Keratinocyte (primary cell): ENCODE data around the gene SRSF4. TPM values are rescaled to one million over a fixed set of nuclear protein-coding genes. Genes with fewer than 3 reads are reported as not detected.

Experiments used
- DNase-seq: peaks from one replicate; pipeline ENCODE4 v3.0.0-alpha.2; 2011; ENCODE audit warnings: low read depth, missing footprints, low spot score
- FAIRE-seq: peaks from 2 replicates; lab custom pipeline; 2011; peaks lifted over from hg19 to GRCh38; lab: Jason Lieb, UNC
- H2AFZ ChIP-seq: 2 replicates; pipeline ENCODE4 v1.6.0; 2012; ENCODE audit warnings: low read length, control low read depth, inconsistent platforms; ENCODE audit not compliant: control insufficient read depth
- H3K27ac ChIP-seq: 2 replicates; pipeline ENCODE4 v1.5.1; 2011; ENCODE audit warnings: low read length; ENCODE audit not compliant: control insufficient read depth, insufficient read depth
- H3K27me3 ChIP-seq: 3 replicates; pipeline ENCODE4 v1.6.0; 2011; ENCODE audit warnings: low read length; ENCODE audit not compliant: control insufficient read depth, insufficient read depth; ENCODE audit errors: extremely low read depth
- H3K36me3 ChIP-seq, 2 experiments: 2 replicates in 1 of 2; 3 replicates in 1 of 2; pipeline ENCODE4 v1.5.1; 2011; ENCODE audit warnings: low read length in 2 of 2, mild to moderate bottlenecking in 1 of 2; ENCODE audit not compliant: control insufficient read depth in 2 of 2, insufficient read depth in 2 of 2; ENCODE audit errors: extremely low read depth in 1 of 2
- H3K4me1 ChIP-seq: 3 replicates; pipeline ENCODE4 v1.5.1; 2011; ENCODE audit warnings: low read length; ENCODE audit not compliant: control insufficient read depth, insufficient read depth; ENCODE audit errors: extremely low read depth
- H3K4me2 ChIP-seq: 3 replicates; pipeline ENCODE4 v1.6.0; 2011; ENCODE audit warnings: low read depth, low read length; ENCODE audit not compliant: control insufficient read depth, insufficient read depth; ENCODE audit errors: extremely low read depth
- H3K4me3 ChIP-seq, 3 experiments: fragments of 200-600 bp in 1 of 3; sonication (generic) in 1 of 3; 2 replicates in 2 of 3; 3 replicates in 1 of 3; pipeline ENCODE4 v1.5.1; 2011 to 2016; ENCODE audit warnings: low read length in 3 of 3, mild to moderate bottlenecking in 3 of 3, control low read depth in 2 of 3, inconsistent platforms in 1 of 3, low read depth in 1 of 3, mixed read lengths in 1 of 3, mixed run types in 1 of 3, moderate library complexity in 1 of 3; ENCODE audit not compliant: control insufficient read depth in 2 of 3, insufficient read depth in 2 of 3; ENCODE audit errors: extremely low read depth in 1 of 3
- H3K79me2 ChIP-seq: 2 replicates; pipeline ENCODE4 v1.6.0; 2012; ENCODE audit warnings: low read length; ENCODE audit not compliant: control insufficient read depth, insufficient read depth
- H3K9ac ChIP-seq: 3 replicates; pipeline ENCODE4 v1.6.0; 2011; ENCODE audit warnings: low read length; ENCODE audit not compliant: control insufficient read depth, insufficient read depth; ENCODE audit errors: extremely low read depth
- H3K9me1 ChIP-seq: 3 replicates; pipeline ENCODE4 v1.6.0; 2011; ENCODE audit warnings: low read length; ENCODE audit not compliant: control insufficient read depth, insufficient read depth; ENCODE audit errors: extremely low read depth
- H3K9me3 ChIP-seq: 2 replicates; pipeline ENCODE4 v1.5.1; 2012; ENCODE audit warnings: low read depth, low read length; ENCODE audit not compliant: control insufficient read depth
- H4K20me1 ChIP-seq: 3 replicates; pipeline ENCODE4 v1.6.0; 2011; ENCODE audit warnings: low read length; ENCODE audit not compliant: control insufficient read depth, insufficient read depth; ENCODE audit errors: extremely low read depth
- CTCF ChIP-seq, 3 experiments: IDR thresholded peaks in 1 of 3; conservative IDR thresholded peaks in 1 of 3; optimal IDR thresholded peaks in 1 of 3; 2 replicates in 2 of 3; 3 replicates in 1 of 3; pipeline versions ENCODE3 to v1.5.1; 2011; ENCODE audit warnings: low read length in 3 of 3, mild to moderate bottlenecking in 3 of 3, moderate library complexity in 2 of 3, control low read depth in 1 of 3, inconsistent platforms in 1 of 3; ENCODE audit not compliant: insufficient read depth in 2 of 3; ENCODE audit errors: extremely low read depth in 1 of 3
- EZH2 ChIP-seq: IDR thresholded peaks from one replicate; pipeline ENCODE4 v1.6.1; 2012; ENCODE audit warnings: inconsistent platforms, mild to moderate bottlenecking, low read length, moderate library complexity
- dilution Hi-C: fragments of 300-500 bp; cut with MboI; formaldehyde crosslinking; loops from one replicate; pipeline ENCODE4 v1.7.0; 2020; ENCODE audit warnings: low sequenced_read_pairs; ENCODE audit not compliant: extremely low pct_ligation_motif_present
- polyA plus RNA-seq, 5 experiments: library from polyadenylated mRNA; depleted of rRNA in 3 of 5; stranded (reverse) in 3 of 5; stranded (forward) in 1 of 5; unstranded in 1 of 5; fragments of >200 nt; gene quantifications; 1 replicate in 1 of 5; 2 replicates in 3 of 5; 3 replicates in 1 of 5; pipeline versions ENCODE4 v1.2.1 to v1.2.3, GENCODE V29; 2011 to 2012; ENCODE audit warnings: missing spikeins in 2 of 5, low read depth in 1 of 5, low replicate concordance in 1 of 5

SRSF4 gene
- polyA plus RNA-seq, 1 donor (not counting 4 experiments of a cell fraction or from before 2014, with no cell fraction given) = 51.0 TPM

- no peaks in the 10 kb centered on the region for H4K20me1 ChIP-seq
- no peaks in the 10 kb centered on the region for H3K27me3 ChIP-seq
- H3K27ac ChIP-seq = no peak overlapping the region
- H3K79me2 ChIP-seq = no peaks in the 10 kb centered on the region
- peaks cover 11% of the 10 kb centered on the region in 2 experiments for H3K36me3 ChIP-seq
- H3K9me3 ChIP-seq = no peaks in the 10 kb centered on the region
- dilution Hi-C loops = no loop called here
- no peak overlapping the region for H3K4me3 ChIP-seq
- no peak overlapping the region for H3K4me2 ChIP-seq
- no peak overlapping the region for H3K9ac ChIP-seq
- no peak for DNase-seq
- FAIRE-seq = no peak
- H3K9me1 ChIP-seq = no peaks in the 10 kb centered on the region
- peaks cover 15% of the 10 kb centered on the region for H3K4me1 ChIP-seq
- TF ChIP-seq EZH2 (no peak), CTCF (optimal IDR thresholded peaks at IDR 0.05 in 1 of 3, IDR thresholded peaks at IDR 0.05 in 1 of 3, conservative IDR thresholded peaks at IDR 0.05 in 1 of 3; ENCODE audit: extremely low read depth in 1 of 3, insufficient read depth in 2 of 3, low read length in 3 of 3) (no peak)
- no peak overlapping the region for H2AFZ ChIP-seq
These were observed 12.3 kb upstream of the SRSF4 start for GRCh38 chr1:29193879-29194455.

DNA sequence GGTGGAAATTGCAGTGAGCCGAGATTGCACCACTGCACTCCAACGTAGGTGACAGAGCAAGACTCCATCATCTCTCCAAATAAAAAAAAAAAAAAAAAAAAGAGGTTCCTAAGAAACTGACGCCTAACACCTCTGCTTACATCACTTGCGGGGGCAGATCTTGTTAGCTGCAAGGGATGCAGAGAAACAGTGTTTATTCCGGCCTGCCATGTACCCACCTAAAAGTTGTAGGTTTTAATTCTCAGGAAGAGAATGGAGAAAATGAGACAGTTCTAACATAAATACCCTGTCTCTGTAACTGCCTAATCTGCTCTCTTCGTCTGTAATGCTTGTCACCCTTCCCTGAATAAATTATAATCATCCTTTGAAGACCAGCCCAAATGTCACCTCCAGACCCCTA, 9.0 kb upstream of the SRSF4 start:
- peak overlapping the region; percentile 41 for H3K9ac ChIP-seq
- dilution Hi-C loops = no loop called here
- TF ChIP-seq CTCF (optimal IDR thresholded peaks at IDR 0.05 in 1 of 3, IDR thresholded peaks at IDR 0.05 in 1 of 3, conservative IDR thresholded peaks at IDR 0.05 in 1 of 3; ENCODE audit: extremely low read depth in 1 of 3, insufficient read depth in 2 of 3, low read length in 3 of 3) (no peak), EZH2 (no peak)
- peak overlapping the region; percentile 56 for H3K27ac ChIP-seq
- H3K4me3 ChIP-seq = no peak overlapping the region
- H3K4me1 ChIP-seq = peaks cover 11% of the 10 kb centered on the region
- FAIRE-seq = no peak
- DNase-seq = no peak
- H2AFZ ChIP-seq = peak overlapping the region; percentile 40
- no peaks in the 10 kb centered on the region for H3K27me3 ChIP-seq
- no peaks in the 10 kb centered on the region for H4K20me1 ChIP-seq
- H3K4me2 ChIP-seq = peak overlapping the region; percentile 67
- H3K9me1 ChIP-seq = no peaks in the 10 kb centered on the region
- no peaks in the 10 kb centered on the region for H3K79me2 ChIP-seq
- H3K36me3 ChIP-seq = peaks cover under 1 to 11% of the 10 kb centered on the region in 2 experiments
- no peaks in the 10 kb centered on the region for H3K9me3 ChIP-seq
